Measurements from ENCODE around the gene HOOK1.

DNA sequence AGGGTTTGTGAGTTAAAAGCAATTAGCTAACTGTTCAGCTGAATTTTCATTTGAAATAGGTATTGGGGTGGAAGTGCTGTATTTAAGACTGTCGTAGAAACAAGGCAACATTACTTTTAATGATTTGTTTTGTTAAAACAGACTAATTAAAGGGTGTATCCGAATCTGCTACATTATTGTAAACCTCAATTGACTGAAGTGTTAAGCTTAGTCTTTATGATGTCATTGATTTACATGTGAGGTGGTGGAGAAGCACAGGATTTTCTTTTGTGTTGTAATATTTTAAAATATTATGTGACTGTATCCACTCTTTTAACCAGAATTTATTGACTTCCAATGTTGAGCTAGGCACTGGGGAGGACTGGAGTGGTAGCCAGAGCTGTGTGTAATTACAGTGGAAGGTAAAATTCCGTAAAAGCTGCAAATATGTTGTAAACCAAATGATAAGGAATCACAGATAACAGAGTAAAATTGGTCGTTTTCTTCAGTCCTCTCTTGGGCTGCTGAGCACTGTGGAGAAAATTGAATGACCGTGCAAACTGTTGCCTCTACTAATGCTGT is 1.6 kb downstream of the HOOK1 start:
- TF ChIP-seq, protein P1, sequence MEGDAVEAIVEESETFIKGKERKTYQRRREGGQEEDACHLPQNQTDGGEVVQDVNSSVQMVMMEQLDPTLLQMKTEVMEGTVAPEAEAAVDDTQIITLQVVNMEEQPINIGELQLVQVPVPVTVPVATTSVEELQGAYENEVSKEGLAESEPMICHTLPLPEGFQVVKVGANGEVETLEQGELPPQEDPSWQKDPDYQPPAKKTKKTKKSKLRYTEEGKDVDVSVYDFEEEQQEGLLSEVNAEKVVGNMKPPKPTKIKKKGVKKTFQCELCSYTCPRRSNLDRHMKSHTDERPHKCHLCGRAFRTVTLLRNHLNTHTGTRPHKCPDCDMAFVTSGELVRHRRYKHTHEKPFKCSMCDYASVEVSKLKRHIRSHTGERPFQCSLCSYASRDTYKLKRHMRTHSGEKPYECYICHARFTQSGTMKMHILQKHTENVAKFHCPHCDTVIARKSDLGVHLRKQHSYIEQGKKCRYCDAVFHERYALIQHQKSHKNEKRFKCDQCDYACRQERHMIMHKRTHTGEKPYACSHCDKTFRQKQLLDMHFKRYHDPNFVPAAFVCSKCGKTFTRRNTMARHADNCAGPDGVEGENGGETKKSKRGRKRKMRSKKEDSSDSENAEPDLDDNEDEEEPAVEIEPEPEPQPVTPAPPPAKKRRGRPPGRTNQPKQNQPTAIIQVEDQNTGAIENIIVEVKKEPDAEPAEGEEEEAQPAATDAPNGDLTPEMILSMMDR (IDR thresholded peaks at IDR 0.05): no peak
- TF ChIP-seq POLR2A (IDR thresholded peaks at IDR 0.05) (no peak), POLR2AphosphoS5 (IDR thresholded peaks at IDR 0.05; ENCODE audit: insufficient read depth in 1 of 2, low read depth in 1 of 2) (no peak)
